ENCODE measurements around the gene GDF10. TPM values are rescaled to one million over a fixed set of nuclear protein-coding genes. Genes with fewer than 3 reads are reported as not detected.

Gene GDF10
- total and polyA plus RNA-seq, 12 donors = 0.10 to 1.6 (median 0.42) TPM

GRCh38 chr10:47353351-47353750 lies 53.4 kb downstream of the GDF10 start:
- DNase-seq (no peak), ATAC-seq (no peak)
- H3K27me3 ChIP-seq = no peaks in the 10 kb centered on the region
- H3K4me3 ChIP-seq = no peak overlapping the region
- no peaks in the 10 kb centered on the region for H3K4me1 ChIP-seq
- 91 to 94% methylated on average over 6 of the region's 6 CpGs for WGBS, 2 donors
- H3K36me3 ChIP-seq = no peaks in the 10 kb centered on the region
- H3K9me3 ChIP-seq = no peaks in the 10 kb centered on the region
- intact Hi-C loops (cut with DNase I) = no loop called here
- H3K27ac ChIP-seq = no peak overlapping the region
- TF ChIP-seq CTCF (IDR thresholded peaks at IDR 0.05) = no peak

GRCh38 chr10:47354165-47354564 lies 54.2 kb downstream of the GDF10 start:
- TF ChIP-seq CTCF (IDR thresholded peaks at IDR 0.05) = peak in 1 of 9 donors; percentile 5
- H3K27ac ChIP-seq = no peak overlapping the region
- DNase-seq = no peak
- ATAC-seq = peak in 1 of 8 donors; percentile 25
- WGBS, 2 donors = 73 to 76% methylated on average over 4 of the region's 4 CpGs
- no peaks in the 10 kb centered on the region for H3K27me3 ChIP-seq
- no peaks in the 10 kb centered on the region for H3K4me1 ChIP-seq
- H3K4me3 ChIP-seq = no peak overlapping the region
- no peaks in the 10 kb centered on the region for H3K36me3 ChIP-seq
- intact Hi-C loops (cut with DNase I) = no loop called here
- no peaks in the 10 kb centered on the region for H3K9me3 ChIP-seq

- H3K9me3 ChIP-seq = no peaks in the 10 kb centered on the region
- no peak overlapping the region for H3K4me3 ChIP-seq
- 73 to 84% methylated on average over 1 of the region's 1 CpG for WGBS, 2 donors
- no peaks in the 10 kb centered on the region for H3K36me3 ChIP-seq
- ATAC-seq = no peak
- no peak for DNase-seq
- H3K27me3 ChIP-seq = no peaks in the 10 kb centered on the region
- no peaks in the 10 kb centered on the region for H3K4me1 ChIP-seq
- no peak for TF ChIP-seq CTCF (IDR thresholded peaks at IDR 0.05)
- intact Hi-C loops (cut with DNase I) = no loop called here
- no peak overlapping the region for H3K27ac ChIP-seq
Measured at GRCh38 chr10:47354900-47355299, 54.9 kb downstream of the GDF10 start.

- TF ChIP-seq CTCF (IDR thresholded peaks at IDR 0.05) = no peak
- H3K27me3 ChIP-seq = no peaks in the 10 kb centered on the region
- WGBS, 2 donors = 81 to 84% methylated on average over 5 of the region's 5 CpGs
- H3K4me1 ChIP-seq = peaks cover 0 to 10% (median 3%) of the 10 kb centered on the region in 9 donors
- no peak for DNase-seq
- no peaks in the 10 kb centered on the region for H3K9me3 ChIP-seq
- H3K27ac ChIP-seq = no peak overlapping the region
- no peak for ATAC-seq
- H3K36me3 ChIP-seq = no peaks in the 10 kb centered on the region
- no peak overlapping the region for H3K4me3 ChIP-seq
- intact Hi-C loops (cut with DNase I) = no loop called here
Measured at GRCh38 chr10:47356708-47357107, 56.7 kb downstream of the GDF10 start.
